GM19452 (cell line): ENCODE data around the gene CFL1.
A peak's percentile ranks its signal among the peaks of the same experiment; 100 is the strongest.
"Not testable (repeated sequence)": the region's sequence is repeated elsewhere in the genome, so short reads cannot be mapped to it uniquely, and the experiment has no call there.

ENCODE experiments used
- ATAC-seq: cut with Tn5 transposase; IDR thresholded peaks from one replicate; pipeline ENCODE4 v1.9.1; 2021; ENCODE audit not compliant: unreplicated experiment

Gene CFL1

GRCh38 chr11:65857853-65858680 is at the start of gene CFL1:
Gene CFL1, minus strand, starts transcription at chr11:65858180. Its CDS starts 81 bp downstream, at chr11:65858099.
- ATAC-seq: peak; percentile 47

DNA sequence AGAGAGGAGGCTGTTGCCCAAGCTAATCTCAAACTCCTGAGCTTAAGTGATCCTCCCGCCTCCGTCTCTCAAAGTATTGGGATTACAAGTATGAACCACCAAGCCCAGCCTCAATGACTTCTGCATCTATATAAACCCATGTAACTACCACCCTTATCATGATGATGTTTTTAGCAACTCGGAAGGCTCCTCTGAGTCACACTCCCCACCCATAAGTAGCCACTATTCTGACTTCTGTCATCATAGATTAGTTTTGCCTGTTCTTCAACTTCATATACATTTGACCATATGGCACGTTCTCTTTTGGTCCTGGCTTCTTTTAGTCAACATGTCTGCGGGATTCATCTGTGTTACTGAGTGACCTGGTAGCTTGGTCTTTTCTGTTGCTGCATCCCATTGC is 48.6 kb upstream of the CFL1 start:
- no peak for ATAC-seq

DNA sequence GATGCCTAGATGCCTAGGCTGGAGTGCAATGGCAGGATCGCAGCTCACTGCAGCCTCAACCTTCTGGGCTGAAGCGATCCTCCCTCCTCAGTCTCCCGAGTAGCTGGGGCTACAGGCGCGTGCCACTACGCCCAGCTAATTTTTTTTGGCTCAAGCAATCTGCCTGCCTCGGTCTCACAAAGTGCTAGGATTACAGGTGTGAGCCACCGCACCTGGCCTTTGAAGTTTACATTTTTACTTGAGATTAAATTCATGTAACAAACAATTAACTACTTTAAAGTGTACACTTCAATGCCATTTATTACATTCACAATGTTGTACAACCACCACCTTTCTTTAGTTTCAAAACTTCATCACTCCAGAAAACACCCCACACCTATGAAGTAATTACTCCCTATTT is 45.7 kb upstream of the CFL1 start:
- no peak for ATAC-seq

GRCh38 chr11:65903068-65903481 is 45.1 kb upstream of the CFL1 start:
- ATAC-seq: no peak

GRCh38 chr11:65900899-65901180 is 42.9 kb upstream of the CFL1 start:
- ATAC-seq: no peak

DNA sequence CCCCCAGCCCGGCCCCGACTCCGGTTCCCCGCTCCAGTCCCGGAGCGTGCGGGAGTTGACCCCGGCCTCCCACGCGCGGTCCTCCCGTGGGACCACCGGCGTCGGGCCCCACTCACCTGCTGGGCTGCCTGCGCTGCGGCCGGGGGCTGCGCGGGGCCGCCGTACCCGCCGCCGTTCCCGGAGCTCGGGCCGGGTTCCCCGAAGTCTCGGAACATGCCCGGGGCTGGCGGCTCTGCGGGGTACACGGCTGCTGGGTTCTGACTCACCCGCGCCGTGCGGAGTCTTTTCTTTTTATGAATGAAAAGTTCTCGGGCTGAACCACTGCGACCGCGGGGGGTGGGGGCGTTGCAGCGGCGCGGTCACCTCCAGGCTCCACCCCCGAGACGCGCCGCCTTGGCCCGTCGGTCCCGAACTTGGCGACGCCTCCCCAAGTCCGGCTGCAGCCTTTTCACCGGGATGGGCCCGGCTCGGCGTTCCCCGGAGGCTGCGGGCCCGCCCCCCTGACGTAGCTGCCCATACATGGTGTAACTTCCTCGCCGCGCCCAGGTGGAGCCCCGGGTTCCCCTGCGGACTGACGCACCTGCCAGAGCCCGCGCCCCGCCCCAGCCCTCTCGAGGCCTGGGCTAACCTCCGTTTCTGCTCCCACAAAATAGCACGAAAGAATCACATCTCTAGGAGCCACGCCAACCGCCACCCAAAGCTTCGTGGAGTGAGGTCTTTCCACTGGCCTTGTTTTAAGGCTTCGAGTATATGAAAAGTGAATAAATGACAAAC is 42.3 kb upstream of the CFL1 start, which contains the start of gene FOSL1:
Gene FOSL1, minus strand, starts transcription at position 264 of the 774 bp plus-strand sequence. Its CDS starts 49 bp downstream, at position 215.
- ATAC-seq: peak; percentile 76

DNA sequence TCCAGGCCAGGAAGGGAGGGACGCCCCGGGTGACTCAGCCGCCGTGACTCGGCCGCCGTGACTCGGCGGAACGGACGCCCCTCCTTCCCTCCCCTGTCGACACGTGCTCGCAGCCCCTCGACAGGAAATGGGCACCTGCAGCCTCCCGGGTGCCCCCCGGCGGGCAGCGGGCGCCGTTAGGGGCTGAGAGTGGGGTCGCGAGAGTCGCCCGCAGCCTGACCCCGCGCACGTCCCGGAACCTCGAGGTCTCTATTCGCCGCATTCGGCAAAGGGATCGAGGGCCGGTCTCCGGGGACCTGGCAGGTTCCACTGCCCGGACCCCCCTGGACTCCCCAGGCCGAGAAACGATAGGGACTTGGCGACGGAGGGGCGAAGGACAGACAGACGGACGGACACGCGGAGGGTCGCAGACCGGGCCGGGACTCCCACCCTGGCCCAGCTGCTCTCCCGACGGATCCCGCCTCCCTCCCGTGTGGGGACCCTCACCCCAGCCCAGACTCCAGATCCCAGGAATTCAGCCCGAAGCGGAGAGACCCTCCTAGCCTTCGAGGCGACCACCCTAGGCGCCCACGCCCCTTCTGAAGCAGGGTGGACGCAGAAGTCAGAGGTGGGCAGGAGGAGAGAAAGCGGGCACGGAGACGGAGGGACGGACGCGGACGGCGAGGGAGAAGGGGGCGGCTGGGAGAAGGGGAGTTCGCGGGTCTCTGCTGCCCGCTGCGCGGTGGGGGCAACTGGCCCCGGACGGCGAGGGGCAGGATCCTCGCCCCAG is 41.6 kb upstream of the CFL1 start:
- ATAC-seq: no peak

DNA sequence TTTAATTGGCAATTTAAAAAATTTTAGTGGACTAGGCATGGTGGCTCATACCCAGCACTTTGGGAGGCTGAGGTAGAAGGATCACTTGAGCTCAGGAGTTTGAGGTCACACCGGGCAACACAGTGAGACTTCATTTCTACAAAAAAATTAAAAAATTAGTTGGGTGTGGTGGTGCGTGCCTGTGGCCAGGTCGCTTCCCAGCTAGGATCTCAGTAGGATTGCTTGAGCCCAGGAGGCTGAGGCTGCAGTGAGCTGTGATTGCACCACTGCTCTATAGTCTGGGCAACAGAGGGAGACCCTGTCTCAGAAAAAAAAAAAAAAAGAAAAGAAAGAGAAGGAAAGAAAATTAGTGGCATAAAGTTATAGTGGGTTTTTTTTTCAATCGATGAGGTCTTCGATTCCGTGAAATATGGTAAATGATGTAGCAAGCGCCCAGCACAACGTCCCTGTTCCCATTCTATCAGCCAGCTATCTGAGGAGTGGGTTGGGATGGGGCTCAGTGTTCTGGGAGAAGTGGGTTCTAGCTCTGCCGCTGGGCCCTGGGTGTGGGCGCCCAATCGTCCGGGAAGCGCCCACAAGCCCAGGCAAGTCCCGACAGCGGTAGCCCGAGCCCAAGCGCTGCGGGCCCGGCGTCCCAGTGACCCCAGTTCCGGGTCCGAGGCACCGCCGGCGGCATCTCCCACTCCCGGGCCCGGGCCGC is 40.8 kb upstream of the CFL1 start:
- no peak for ATAC-seq

DNA sequence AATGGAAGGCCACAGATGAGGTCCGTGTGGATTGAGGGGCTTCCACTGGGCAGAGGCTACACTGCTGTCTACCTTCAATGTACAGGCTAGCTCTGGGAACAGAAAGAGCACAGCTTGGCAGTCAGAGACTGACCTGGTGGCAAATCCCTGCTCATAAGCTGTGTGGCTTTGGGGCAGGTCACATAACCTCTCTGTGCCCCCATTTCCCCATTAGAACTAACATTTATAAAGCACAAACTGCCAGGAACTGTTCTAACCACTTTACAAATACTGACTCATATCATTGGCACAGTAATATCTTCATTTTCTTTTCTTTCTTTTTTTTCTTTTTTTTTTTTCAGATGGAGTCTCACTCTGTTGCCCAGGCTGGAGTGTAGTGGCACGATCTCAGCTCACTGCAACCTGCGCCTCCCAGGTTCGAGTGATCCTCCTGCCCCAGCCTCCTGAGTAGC is 39.1 kb upstream of the CFL1 start:
- no peak for ATAC-seq

GRCh38 chr11:65896034-65896999 is 38.3 kb upstream of the CFL1 start:
- no peak for ATAC-seq

- ATAC-seq: no peak
These were observed 37.6 kb upstream of the CFL1 start for GRCh38 chr11:65895482-65895981.

DNA sequence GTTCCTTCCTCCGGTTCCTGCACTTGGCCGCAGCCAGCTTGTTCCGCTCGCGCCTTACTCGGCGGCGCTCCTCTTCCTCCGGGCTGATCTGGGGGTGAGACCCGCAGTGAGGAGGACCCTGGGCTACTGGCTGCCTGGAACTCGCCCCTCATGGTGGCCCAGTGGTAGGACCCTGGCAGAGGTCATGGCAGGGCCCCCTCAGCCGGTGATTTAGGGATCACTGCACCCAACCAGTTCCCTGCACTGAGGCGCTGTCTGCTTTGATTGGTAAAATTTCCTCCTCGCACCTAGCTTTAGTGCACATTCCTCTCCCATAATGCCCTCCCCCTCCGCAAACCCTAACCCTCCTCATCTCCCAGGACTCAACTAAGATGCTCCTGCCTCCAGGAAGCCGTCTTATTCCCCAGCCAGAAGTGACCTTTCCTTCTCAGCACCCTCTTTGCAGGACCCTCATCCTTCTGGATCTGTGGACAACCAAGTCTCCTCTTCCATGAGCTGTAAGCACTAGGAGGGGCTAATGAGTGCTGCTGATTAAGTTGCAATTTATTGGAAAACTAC is 36.1 kb upstream of the CFL1 start:
- no peak for ATAC-seq

GRCh38 chr11:65892661-65893317 is 34.8 kb upstream of the CFL1 start:
- no peak for ATAC-seq

GRCh38 chr11:65892137-65892540 is 34.2 kb upstream of the CFL1 start:
- ATAC-seq: not testable (repeated sequence)

GRCh38 chr11:65891219-65892136 is 33.5 kb upstream of the CFL1 start:
- no peak for ATAC-seq

DNA sequence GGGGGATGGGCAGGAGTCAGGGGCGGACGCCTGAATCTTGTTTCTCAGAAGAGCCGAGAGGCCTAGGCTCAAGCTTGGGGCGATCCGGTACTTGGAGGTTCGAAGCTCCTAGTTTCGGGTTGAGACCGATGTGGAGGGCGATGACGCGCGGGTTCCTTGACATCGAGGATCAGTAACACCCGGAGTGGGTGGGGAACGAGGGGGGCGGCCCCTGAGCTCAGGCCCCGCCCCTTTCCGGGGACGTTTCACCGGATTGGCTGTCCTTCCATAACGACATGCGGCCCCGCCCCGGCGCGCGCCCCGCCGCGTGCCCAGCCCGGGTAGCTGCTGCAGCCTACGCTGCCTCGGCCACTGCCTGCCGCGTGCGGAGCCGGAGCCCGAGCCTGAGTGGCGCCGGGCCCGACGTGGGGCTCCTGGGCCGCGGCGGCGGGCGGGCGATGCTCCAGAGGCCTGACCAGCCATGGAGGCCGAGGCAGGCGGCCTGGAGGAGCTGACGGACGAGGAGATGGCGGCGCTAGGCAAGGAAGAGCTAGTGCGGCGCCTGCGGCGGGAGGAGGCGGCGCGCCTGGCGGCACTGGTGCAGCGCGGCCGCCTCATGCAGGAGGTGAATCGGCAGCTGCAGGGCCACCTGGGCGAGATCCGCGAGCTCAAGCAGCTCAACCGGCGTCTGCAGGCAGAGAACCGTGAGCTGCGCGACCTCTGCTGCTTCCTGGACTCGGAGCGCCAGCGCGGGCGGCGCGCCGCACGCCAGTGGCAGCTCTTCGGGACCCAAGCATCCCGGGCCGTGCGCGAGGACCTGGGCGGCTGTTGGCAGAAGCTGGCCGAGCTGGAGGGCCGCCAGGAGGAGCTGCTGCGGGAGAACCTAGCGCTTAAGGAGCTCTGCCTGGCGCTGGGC is 32.6 kb upstream of the CFL1 start, which contains the start of gene CCDC85B:
Gene CCDC85B, plus strand, starts transcription at position 350 of the 895 bp plus-strand sequence. Its CDS starts 111 bp downstream, at position 461.
- ATAC-seq: peak; percentile 53
